ENCODE data around the gene ILDR1.

GRCh38 chr3:122013448-122013925, 8.6 kb downstream of the ILDR1 start:
- TF ChIP-seq POLR2AphosphoS5 (IDR thresholded peaks at IDR 0.05; ENCODE audit: low read depth) (no peak), EZH2 (IDR thresholded peaks at IDR 0.05; ENCODE audit: low read depth, unreplicated experiment) (no peak), CREB1 (CRISPR knock-in tag; IDR thresholded peaks at IDR 0.05; ENCODE audit: low read depth) (no peak), ZNF462 (CRISPR knock-in tag; IDR thresholded peaks at IDR 0.05) (no peak), STAT1 (IDR thresholded peaks at IDR 0.05; ENCODE audit: unreplicated experiment) (no peak), JUNB (IDR thresholded peaks at IDR 0.05; ENCODE audit: unreplicated experiment) (no peak), EZH2phosphoT487 (IDR thresholded peaks at IDR 0.05; ENCODE audit: unreplicated experiment) (no peak), REST (IDR thresholded peaks at IDR 0.05; ENCODE audit: unreplicated experiment) (no peak), ZNF114 (CRISPR knock-in tag; IDR thresholded peaks at IDR 0.05) (no peak), ZNF331 (CRISPR knock-in tag; IDR thresholded peaks at IDR 0.05; ENCODE audit: low read depth) (no peak)
- TF ChIP-seq, protein P1, sequence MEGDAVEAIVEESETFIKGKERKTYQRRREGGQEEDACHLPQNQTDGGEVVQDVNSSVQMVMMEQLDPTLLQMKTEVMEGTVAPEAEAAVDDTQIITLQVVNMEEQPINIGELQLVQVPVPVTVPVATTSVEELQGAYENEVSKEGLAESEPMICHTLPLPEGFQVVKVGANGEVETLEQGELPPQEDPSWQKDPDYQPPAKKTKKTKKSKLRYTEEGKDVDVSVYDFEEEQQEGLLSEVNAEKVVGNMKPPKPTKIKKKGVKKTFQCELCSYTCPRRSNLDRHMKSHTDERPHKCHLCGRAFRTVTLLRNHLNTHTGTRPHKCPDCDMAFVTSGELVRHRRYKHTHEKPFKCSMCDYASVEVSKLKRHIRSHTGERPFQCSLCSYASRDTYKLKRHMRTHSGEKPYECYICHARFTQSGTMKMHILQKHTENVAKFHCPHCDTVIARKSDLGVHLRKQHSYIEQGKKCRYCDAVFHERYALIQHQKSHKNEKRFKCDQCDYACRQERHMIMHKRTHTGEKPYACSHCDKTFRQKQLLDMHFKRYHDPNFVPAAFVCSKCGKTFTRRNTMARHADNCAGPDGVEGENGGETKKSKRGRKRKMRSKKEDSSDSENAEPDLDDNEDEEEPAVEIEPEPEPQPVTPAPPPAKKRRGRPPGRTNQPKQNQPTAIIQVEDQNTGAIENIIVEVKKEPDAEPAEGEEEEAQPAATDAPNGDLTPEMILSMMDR (conservative IDR thresholded peaks at IDR 0.05; ENCODE audit: low read depth in 2 of 2): no peak
- TF ChIP-seq, protein P2, sequence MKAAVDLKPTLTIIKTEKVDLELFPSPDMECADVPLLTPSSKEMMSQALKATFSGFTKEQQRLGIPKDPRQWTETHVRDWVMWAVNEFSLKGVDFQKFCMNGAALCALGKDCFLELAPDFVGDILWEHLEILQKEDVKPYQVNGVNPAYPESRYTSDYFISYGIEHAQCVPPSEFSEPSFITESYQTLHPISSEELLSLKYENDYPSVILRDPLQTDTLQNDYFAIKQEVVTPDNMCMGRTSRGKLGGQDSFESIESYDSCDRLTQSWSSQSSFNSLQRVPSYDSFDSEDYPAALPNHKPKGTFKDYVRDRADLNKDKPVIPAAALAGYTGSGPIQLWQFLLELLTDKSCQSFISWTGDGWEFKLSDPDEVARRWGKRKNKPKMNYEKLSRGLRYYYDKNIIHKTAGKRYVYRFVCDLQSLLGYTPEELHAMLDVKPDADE (IDR thresholded peaks at IDR 0.05): no peak
